Cardiac septum (tissue), 1 donor: Measurements from ENCODE around the gene FLAD1. TPM values are rescaled to one million over a fixed set of nuclear protein-coding genes. Genes with fewer than 3 reads are reported as not detected.
A peak's percentile ranks its signal among the peaks of the same experiment; 100 is the strongest.

ENCODE experiments used
- DNase-seq: peaks from one replicate; pipeline ENCODE4 v3.0.0-alpha.2; 2020; ENCODE audit warnings: low spot score
- intact Hi-C: fragments of 100-400 bp; cut with DNase I; formaldehyde crosslinking; loops from one replicate; pipeline ENCODE4 v1.14.0; 2022
- long read RNA-seq: library from polyadenylated mRNA; unstranded; transcript quantifications from one replicate; pipeline ENCODE4 v2.0.0, GENCODE V29; 2021
- total RNA-seq: library from RNA; stranded (reverse); fragmentation: NEBNext Ultra II Directional; extraction: Animal tissue kit (Norgen Biotek cat#: 25700); gene quantifications from one replicate; pipeline ENCODE4 v1.2.1, GENCODE V29; 2021
- donor health status: DM: no; HTN: no; CAD: no.

FLAD1 gene
- 22.2 TPM for total RNA-seq
- long read RNA-seq, transcript FLAD1-203 (8 exons, 1,730 nt), result major isoform, 15 of 40 reads
- long read RNA-seq, partial matches to known transcripts, result 14 of 40 reads
- long read RNA-seq, other reads (novel, unspliced or antisense), result 8 of 40 reads

- DNase-seq, result peak; percentile 97
- intact Hi-C loops, result loop anchor here (1.0 kb wide), 1 partner anchor 22 kb away; the partner anchor contains the start of gene PYGO2
Observed at GRCh38 chr1:154982897-154983648, at the start of gene FLAD1. Gene FLAD1 (plus strand): TSS chr1:154983344. CDS start chr1:154983695, 351 bp downstream.

- no peak for DNase-seq
- intact Hi-C loops, result no loop called here
Observed at GRCh38 chr1:154934358-154934948, 48.7 kb upstream of the FLAD1 start.

DNA sequence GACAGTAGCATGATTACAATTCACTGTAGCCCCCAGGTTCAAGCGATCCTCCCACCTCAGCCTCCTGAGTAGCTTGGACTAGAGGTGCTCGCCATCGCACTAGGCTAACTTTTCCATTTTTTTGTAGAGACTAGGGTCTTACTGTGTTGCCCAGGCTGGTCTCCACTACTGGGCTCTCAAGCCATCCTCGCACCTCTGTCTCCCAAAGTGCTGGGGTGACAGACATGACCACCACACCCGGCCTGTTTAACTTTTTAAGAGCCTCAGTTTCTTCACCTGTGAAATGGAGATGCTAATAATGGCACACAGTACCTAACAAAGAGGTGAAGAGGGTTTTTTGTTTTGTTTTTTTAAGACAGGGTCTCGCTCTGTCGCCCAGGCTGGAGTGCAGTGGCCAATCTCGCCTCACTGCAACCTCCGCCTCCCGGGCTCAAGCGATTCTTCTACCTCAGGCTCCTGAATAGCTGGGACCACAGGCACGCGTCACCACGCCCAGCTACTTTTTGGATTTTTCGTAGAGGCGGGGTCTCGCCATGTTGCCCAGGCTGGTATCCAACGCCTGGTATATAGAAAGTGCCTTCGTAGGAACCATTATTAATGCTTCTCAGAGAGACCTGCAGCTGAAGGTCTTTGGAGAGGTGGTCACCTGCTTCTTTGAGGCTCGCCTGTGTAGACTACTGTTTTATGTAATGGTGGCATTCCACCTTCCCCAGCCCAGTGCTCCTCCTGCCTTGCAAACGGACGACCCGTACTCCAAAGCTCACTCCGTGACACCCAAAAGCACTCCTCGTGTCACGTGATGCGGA, 47.2 kb upstream of the FLAD1 start:
- intact Hi-C loops, result loop anchor here (2.0 kb wide), 2 partner anchors 39 to 377 kb away; partner anchors contain the start of genes CKS1B and UBE2Q1
- no peak for DNase-seq

DNA sequence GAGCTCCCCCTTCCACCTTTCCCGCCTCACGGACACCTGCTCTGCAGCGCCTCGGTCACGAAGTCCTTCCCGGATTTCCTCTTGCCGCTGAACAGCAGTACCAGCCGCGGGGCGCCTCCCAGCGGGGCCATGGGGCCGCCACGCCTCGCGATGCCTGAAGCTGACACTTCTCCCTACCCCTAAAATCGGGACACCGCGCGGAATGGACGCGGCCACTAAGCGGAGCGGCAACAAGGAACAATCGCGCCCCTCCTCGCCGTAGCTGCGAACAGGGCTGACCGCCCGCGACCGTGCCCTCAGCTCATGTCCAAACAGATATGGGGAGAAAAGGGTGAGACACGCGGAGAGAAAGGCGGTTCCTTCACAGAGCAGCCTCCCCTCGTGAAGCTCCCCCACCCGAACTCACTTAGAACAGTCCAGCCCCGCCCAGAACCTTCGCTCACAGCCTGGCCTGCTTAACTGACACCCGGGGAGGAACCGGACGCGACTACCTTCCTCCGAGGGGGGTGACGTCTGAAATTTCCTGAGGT, 46.5 kb upstream of the FLAD1 start, which contains the start of gene PMVK:
Gene PMVK, minus strand, starts transcription at position 165 of the 530 bp plus-strand sequence. Its CDS starts 34 bp downstream, at position 131.
- intact Hi-C loops, result loop anchor here (1.0 to 2.0 kb wide), 3 partner anchors 25 to 378 kb away; partner anchors contain the start of genes CKS1B, PYGO2 and UBE2Q1

GRCh38 chr1:154937085-154937987, 45.8 kb upstream of the FLAD1 start:
- DNase-seq, result peak; percentile 96
- intact Hi-C loops, result loop anchor here (1.0 to 2.0 kb wide), 3 partner anchors 24 to 379 kb away; partner anchors contain the start of genes CKS1B, PYGO2 and UBE2Q1

More for the DNA sequence above, 46.5 kb upstream of the FLAD1 start, which contains the start of gene PMVK:
- DNase-seq, result peak; percentile 99

DNA sequence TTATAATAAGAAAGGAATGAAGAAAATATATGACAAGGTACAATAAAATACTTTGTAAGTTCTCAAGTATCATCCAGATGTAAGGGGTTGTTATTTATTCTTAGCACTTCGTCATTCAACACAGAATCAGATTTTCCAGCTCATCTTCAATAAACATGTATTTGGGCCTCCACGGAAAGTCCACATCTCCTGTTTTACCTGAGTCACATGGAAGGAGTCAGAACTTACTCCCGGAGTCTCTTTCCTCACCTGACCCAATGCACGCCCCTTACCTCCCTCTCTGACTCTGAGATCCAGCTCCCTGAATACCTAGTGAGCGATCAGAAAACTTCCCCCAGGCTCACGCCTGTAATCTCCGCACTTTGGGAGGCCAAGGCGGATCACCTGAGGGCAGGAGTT, 45.2 kb upstream of the FLAD1 start:
- DNase-seq, result no peak

DNA sequence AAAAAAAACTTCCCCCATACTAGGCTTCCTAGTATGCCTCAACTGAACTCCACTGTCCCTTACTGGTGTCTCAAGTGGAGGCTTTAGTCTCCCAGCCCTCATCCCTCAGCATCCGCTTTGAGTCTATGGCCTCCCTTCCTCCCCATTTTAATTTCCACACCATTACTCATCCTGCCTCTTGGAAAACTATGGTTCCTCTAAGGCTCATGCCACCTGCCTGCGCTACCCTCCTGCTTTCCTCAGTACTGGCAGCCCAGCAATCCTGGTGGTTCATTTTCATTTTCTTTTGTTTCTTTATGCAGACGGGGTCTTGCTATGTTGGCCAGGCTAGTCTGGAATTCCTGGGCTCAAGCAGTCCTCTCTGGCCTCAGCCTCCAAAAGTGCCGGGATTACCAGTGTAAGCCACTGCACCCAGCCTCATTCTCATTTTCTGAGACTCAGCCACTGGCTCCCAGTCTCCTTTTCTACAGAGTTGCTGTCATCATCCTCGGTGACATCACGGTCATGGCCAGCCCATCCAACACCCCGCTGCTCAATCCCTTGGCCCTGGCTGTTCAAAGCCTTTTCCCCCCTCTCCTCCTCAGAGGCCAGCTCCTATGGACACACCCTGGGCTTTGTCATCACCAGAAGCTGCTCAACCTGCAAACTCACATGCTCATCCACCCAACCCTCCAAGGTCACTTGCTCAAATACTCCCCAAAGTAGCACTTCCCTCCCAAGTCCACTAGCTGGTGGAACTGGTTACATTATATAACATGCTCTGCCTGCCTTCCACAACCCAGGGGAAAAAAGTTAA, 44.3 kb upstream of the FLAD1 start:
- no peak for DNase-seq

More for the DNA sequence above, 45.2 kb upstream of the FLAD1 start:
- intact Hi-C loops, result loop anchor here (1.0 to 2.0 kb wide), 3 partner anchors 23 to 379 kb away; partner anchors contain the start of genes CKS1B, PYGO2 and UBE2Q1

GRCh38 chr1:154940213-154940560, 43.0 kb upstream of the FLAD1 start:
- DNase-seq, result no peak
- intact Hi-C loops, result no loop called here

More for the DNA sequence above, 44.3 kb upstream of the FLAD1 start:
- intact Hi-C loops, result no loop called here

DNA sequence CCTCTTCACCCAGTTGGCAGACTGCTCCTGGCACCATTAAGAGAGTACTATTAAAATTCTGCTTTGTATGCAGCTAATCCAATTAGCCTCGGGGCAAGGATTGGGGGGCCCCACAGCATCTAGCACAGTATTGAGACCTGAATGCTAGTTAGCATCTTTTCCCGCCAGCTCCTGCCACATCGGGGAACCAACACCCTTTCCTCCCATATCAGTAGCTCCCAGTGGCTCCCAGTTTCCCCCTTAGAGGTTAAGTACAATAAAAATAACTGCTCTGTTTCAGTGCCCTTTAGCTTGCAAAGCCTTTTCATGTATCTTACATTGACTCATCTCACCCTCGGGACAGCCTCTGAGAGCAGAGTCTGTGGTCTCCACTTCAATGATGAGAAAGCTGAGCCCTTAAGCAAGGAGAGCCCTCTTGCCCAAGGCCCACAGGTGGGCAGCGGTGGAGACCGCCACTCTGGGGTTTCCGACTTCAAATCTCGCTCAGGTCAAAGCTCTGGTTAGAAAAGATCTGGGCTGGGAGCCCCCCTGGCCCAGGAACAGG, 42.4 kb upstream of the FLAD1 start:
- DNase-seq, result no peak

DNA sequence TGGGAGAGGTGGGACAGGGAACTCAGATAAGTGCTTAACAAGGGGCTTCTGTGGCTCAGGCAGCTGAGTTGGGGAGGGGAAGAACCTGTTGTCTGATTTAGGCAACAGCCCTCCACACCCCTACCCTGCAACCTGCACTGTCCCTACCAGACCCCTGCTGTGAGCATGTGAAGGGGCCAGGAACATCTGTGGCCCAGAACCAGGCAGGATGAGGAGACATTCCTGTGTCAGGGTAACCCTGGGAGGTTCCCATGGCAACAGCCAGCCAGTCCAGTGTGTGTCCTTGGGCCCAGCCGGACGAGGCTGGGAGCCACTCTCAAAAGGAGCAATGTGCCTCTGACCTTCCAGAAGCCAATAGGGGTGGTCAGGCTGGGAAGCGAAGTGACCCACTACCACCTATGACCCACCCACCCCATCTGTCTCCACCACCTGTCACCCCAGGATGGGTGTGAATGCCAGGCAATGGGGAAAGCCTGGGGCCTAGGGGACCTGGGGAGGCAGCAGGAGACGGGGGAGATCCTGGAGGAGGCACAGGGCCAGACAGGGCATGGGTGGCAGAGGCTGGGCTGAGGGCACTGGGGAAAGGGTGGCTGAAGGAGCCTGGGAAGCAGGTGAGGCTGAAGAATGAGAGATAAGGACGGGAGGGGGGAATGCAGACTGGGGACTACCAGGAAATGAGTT, 41.7 kb upstream of the FLAD1 start:
- no peak for DNase-seq
- intact Hi-C loops, result no loop called here

More for the DNA sequence above, 42.4 kb upstream of the FLAD1 start:
- intact Hi-C loops, result no loop called here

GRCh38 chr1:154943649-154944400, 39.3 kb upstream of the FLAD1 start:
- intact Hi-C loops, result loop anchor here (2.0 kb wide), 1 partner anchor 67 kb away; no protein-coding TSS in a partner anchor
- no peak for DNase-seq

- intact Hi-C loops, result loop anchor here (2.0 kb wide), 1 partner anchor 68 kb away; no protein-coding TSS in a partner anchor
- DNase-seq, result no peak
Observed at GRCh38 chr1:154944401-154945159, 38.6 kb upstream of the FLAD1 start.

GRCh38 chr1:154945160-154945961, 37.8 kb upstream of the FLAD1 start:
- intact Hi-C loops, result loop anchor here (2.0 kb wide), 1 partner anchor 69 kb away; no protein-coding TSS in a partner anchor
- DNase-seq, result no peak
